Measurements from ENCODE around the gene NEGR1.

NEGR1 gene

DNA sequence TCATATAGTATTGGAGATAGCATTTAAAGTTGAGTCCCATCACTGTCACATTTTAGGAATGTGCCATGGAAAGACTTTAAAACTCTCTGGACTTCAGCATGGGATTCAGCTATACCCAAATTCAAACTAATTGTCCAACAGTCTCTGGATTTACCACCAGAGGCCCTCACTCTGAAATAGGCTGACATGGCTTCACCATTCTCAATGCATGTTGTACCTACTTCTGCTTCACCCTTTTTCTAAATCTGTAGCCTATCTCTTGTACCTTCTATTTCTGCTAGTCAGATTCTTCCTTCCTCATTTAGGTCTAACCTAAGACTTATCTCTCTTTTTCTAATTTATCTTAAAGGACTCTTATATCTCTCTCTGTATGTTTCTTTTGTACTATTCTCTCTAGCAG lies 688.8 kb downstream of the NEGR1 start:
- Histone ChIP-seq H3K79me2 (ENCODE audit: insufficient read depth, low read length) (no peaks in the 10 kb centered on the region), H3K9me3 (ENCODE audit: insufficient read depth, low read depth, low read length) (no peaks in the 10 kb centered on the region)

DNA sequence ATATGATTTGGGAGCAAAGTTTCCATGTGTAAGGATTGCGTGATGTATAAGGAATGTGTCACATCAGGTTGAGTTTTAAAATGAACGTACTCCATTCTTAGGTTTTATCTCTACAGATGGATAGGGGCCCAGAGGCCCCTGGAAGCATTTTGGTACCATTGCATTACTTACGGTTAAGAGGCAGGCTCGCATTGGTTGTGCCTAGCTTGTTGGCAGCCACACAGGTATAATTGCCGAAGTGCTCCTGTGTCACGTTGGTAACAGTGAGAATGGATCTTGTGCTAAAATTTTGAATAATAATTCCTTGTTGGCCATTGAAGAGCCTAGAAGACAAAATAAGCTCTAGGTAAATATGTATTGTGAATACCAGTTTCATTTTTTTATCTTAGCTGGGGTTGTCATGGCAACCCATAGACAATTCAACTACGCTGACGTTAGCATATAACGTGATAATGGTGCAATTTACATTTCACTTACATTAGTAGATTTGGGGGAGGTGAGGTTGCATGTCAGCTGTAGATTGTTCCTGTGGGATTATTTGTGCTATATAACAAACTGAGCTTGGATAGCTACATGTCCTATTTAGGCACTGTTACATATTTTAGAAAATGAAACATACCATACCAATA lies 689.6 kb downstream of the NEGR1 start:
- no peak overlapping the region for H3K4me2 ChIP-seq (ENCODE audit: low read depth, low read length, poor library complexity, severe bottlenecking)
- H3K4me1 ChIP-seq (ENCODE audit: insufficient read depth, low read length, poor library complexity, severe bottlenecking), result no peaks in the 10 kb centered on the region
- no peaks in the 10 kb centered on the region for H3K9me2 ChIP-seq (replicated peaks; ENCODE audit: low read depth, low read length)
- H3K36me3 ChIP-seq (ENCODE audit: insufficient read depth, low read length), result no peaks in the 10 kb centered on the region
- H3K9ac ChIP-seq (ENCODE audit: low read depth, low read length, poor library complexity, severe bottlenecking), result no peak overlapping the region
- H4K20me1 ChIP-seq (ENCODE audit: insufficient read depth, low read length, poor library complexity, severe bottlenecking), result no peaks in the 10 kb centered on the region
- no peaks in the 10 kb centered on the region for H3F3A ChIP-seq (ENCODE audit: low read depth)
- no peaks in the 10 kb centered on the region for H3K27me3 ChIP-seq (ENCODE audit: insufficient read depth, low read length, poor library complexity, severe bottlenecking)
- no peaks in the 10 kb centered on the region for H3K79me2 ChIP-seq (ENCODE audit: insufficient read depth, low read length)
- no peaks in the 10 kb centered on the region for H3K9me3 ChIP-seq (ENCODE audit: insufficient read depth, low read depth, low read length)
- TF ChIP-seq, protein P1, sequence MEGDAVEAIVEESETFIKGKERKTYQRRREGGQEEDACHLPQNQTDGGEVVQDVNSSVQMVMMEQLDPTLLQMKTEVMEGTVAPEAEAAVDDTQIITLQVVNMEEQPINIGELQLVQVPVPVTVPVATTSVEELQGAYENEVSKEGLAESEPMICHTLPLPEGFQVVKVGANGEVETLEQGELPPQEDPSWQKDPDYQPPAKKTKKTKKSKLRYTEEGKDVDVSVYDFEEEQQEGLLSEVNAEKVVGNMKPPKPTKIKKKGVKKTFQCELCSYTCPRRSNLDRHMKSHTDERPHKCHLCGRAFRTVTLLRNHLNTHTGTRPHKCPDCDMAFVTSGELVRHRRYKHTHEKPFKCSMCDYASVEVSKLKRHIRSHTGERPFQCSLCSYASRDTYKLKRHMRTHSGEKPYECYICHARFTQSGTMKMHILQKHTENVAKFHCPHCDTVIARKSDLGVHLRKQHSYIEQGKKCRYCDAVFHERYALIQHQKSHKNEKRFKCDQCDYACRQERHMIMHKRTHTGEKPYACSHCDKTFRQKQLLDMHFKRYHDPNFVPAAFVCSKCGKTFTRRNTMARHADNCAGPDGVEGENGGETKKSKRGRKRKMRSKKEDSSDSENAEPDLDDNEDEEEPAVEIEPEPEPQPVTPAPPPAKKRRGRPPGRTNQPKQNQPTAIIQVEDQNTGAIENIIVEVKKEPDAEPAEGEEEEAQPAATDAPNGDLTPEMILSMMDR (conservative IDR thresholded peaks at IDR 0.05; ENCODE audit: low read length), result no peak
- no peak for TF ChIP-seq EZH2phosphoT487 (IDR thresholded peaks at IDR 0.05; ENCODE audit: borderline replicate concordance)
- H2AFZ ChIP-seq (ENCODE audit: low read length), result peak overlapping the region; percentile 37; the same call in 1 of the 2 replicates
- H3K4me3 ChIP-seq (ENCODE audit: low read length, poor library complexity, severe bottlenecking), result no peak overlapping the region

More for the DNA sequence above, 688.8 kb downstream of the NEGR1 start:
- peak overlapping the region; percentile 37; the same call in 1 of the 2 replicates for H2AFZ ChIP-seq (ENCODE audit: low read length)
- no peaks in the 10 kb centered on the region for H4K20me1 ChIP-seq (ENCODE audit: insufficient read depth, low read length, poor library complexity, severe bottlenecking)
- TF ChIP-seq EZH2phosphoT487 (IDR thresholded peaks at IDR 0.05; ENCODE audit: borderline replicate concordance), result no peak
- TF ChIP-seq, protein P1 (conservative IDR thresholded peaks at IDR 0.05; ENCODE audit: low read length), result peak; percentile 71
- H3K9me2 ChIP-seq (replicated peaks; ENCODE audit: low read depth, low read length), result no peaks in the 10 kb centered on the region
- no peaks in the 10 kb centered on the region for H3K4me1 ChIP-seq (ENCODE audit: insufficient read depth, low read length, poor library complexity, severe bottlenecking)
- no peaks in the 10 kb centered on the region for H3K36me3 ChIP-seq (ENCODE audit: insufficient read depth, low read length)
- H3K27me3 ChIP-seq (ENCODE audit: insufficient read depth, low read length, poor library complexity, severe bottlenecking), result no peaks in the 10 kb centered on the region
- H3K9ac ChIP-seq (ENCODE audit: low read depth, low read length, poor library complexity, severe bottlenecking), result no peak overlapping the region
- H3K4me2 ChIP-seq (ENCODE audit: low read depth, low read length, poor library complexity, severe bottlenecking), result no peak overlapping the region
- H3K4me3 ChIP-seq (ENCODE audit: low read length, poor library complexity, severe bottlenecking), result no peak overlapping the region
- H3F3A ChIP-seq (ENCODE audit: low read depth), result no peaks in the 10 kb centered on the region

DNA sequence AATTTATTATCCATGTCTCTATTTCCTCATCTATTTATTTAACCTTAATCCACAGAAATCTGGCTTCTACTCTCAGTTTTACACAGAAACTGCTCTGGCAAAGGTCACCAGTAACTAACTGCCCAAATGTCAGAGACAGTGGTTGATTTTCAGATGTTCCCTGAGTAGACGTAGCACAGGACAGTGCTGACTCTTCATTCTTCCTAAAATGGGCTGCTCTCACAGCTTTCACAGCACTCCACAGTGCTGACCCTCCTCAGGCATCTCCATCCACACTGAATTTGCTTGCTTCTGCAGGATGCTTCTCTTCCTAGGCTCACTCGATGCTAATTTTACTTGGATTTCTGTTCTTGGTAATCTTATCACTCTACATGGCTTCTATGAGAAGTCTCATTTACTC lies 693.3 kb downstream of the NEGR1 start:
- no peak for TF ChIP-seq EZH2phosphoT487 (IDR thresholded peaks at IDR 0.05; ENCODE audit: borderline replicate concordance)
- TF ChIP-seq, protein P1 (conservative IDR thresholded peaks at IDR 0.05; ENCODE audit: low read length), result no peak

More for the DNA sequence above, 693.3 kb downstream of the NEGR1 start:
- H3K9ac ChIP-seq (ENCODE audit: low read depth, low read length, poor library complexity, severe bottlenecking), result no peak overlapping the region
- H3K4me1 ChIP-seq (ENCODE audit: insufficient read depth, low read length, poor library complexity, severe bottlenecking), result no peaks in the 10 kb centered on the region
- H4K20me1 ChIP-seq (ENCODE audit: insufficient read depth, low read length, poor library complexity, severe bottlenecking), result no peaks in the 10 kb centered on the region
- H3K27me3 ChIP-seq (ENCODE audit: insufficient read depth, low read length, poor library complexity, severe bottlenecking), result no peaks in the 10 kb centered on the region
- H3F3A ChIP-seq (ENCODE audit: low read depth), result no peaks in the 10 kb centered on the region
- H3K9me2 ChIP-seq (replicated peaks; ENCODE audit: low read depth, low read length), result no peaks in the 10 kb centered on the region
- H3K79me2 ChIP-seq (ENCODE audit: insufficient read depth, low read length), result no peaks in the 10 kb centered on the region
- H3K4me3 ChIP-seq (ENCODE audit: low read length, poor library complexity, severe bottlenecking), result no peak overlapping the region
- no peaks in the 10 kb centered on the region for H3K36me3 ChIP-seq (ENCODE audit: insufficient read depth, low read length)
- H3K9me3 ChIP-seq (ENCODE audit: insufficient read depth, low read depth, low read length), result no peaks in the 10 kb centered on the region
- H3K4me2 ChIP-seq (ENCODE audit: low read depth, low read length, poor library complexity, severe bottlenecking), result no peak overlapping the region
- peak overlapping the region; percentile 25; the same call in 1 of the 2 replicates for H2AFZ ChIP-seq (ENCODE audit: low read length)

All from Loucy (cell line).